Glutamatergic neuron (in vitro differentiated cells): ENCODE measurements around the gene EMILIN3. TPM values are rescaled to one million over a fixed set of nuclear protein-coding genes. Genes with fewer than 3 reads are reported as not detected.

ENCODE experiments used
- DNase-seq: peaks from one replicate; pipeline ENCODE4 v3.0.0; 2022
- H3K27ac Mint-ChIP-seq: one replicate; pipeline ENCODE4 v1.8.0; 2020; ENCODE audit warnings: mild to moderate bottlenecking, mixed read lengths, inconsistent platforms; ENCODE audit not compliant: unreplicated experiment
- H3K27me3 Mint-ChIP-seq: one replicate; pipeline ENCODE4 v1.8.0; 2020; ENCODE audit warnings: mild to moderate bottlenecking, moderate library complexity, mixed read lengths, inconsistent platforms; ENCODE audit not compliant: unreplicated experiment
- H3K36me3 Mint-ChIP-seq: one replicate; pipeline ENCODE4 v1.8.0; 2020; ENCODE audit warnings: mild to moderate bottlenecking, mixed read lengths, inconsistent platforms; ENCODE audit not compliant: unreplicated experiment
- H3K4me1 Mint-ChIP-seq: one replicate; pipeline ENCODE4 v1.8.0; 2020; ENCODE audit warnings: mild to moderate bottlenecking, low read depth, mixed read lengths, inconsistent platforms; ENCODE audit not compliant: unreplicated experiment
- H3K4me3 Mint-ChIP-seq: one replicate; pipeline ENCODE4 v1.8.0; 2020; ENCODE audit warnings: mild to moderate bottlenecking, mixed read lengths, inconsistent platforms; ENCODE audit not compliant: unreplicated experiment
- H3K9me3 Mint-ChIP-seq: one replicate; pipeline ENCODE4 v1.8.0; 2020; ENCODE audit warnings: mild to moderate bottlenecking, moderate library complexity, mixed read lengths, inconsistent platforms; ENCODE audit not compliant: unreplicated experiment
- total RNA-seq: library from RNA; stranded (reverse); fragmentation: NEBNext Ultra II Directional; extraction: Animal tissue kit (Norgen Biotek cat#: 25700); gene quantifications from one replicate; pipeline ENCODE4 v1.2.1, GENCODE V29; 2021; ENCODE audit not compliant: unreplicated experiment
- TF ChIP-seq, protein P1 (sequence below): fragments of 200-600 bp; sonication (generic); IDR thresholded peaks from one replicate; pipeline ENCODE4 v1.5.0; 2021; ENCODE audit not compliant: partially characterized antibody, unreplicated experiment

EMILIN3 gene
- total RNA-seq, 1 donor from 2014 or later, result not detected

DNA sequence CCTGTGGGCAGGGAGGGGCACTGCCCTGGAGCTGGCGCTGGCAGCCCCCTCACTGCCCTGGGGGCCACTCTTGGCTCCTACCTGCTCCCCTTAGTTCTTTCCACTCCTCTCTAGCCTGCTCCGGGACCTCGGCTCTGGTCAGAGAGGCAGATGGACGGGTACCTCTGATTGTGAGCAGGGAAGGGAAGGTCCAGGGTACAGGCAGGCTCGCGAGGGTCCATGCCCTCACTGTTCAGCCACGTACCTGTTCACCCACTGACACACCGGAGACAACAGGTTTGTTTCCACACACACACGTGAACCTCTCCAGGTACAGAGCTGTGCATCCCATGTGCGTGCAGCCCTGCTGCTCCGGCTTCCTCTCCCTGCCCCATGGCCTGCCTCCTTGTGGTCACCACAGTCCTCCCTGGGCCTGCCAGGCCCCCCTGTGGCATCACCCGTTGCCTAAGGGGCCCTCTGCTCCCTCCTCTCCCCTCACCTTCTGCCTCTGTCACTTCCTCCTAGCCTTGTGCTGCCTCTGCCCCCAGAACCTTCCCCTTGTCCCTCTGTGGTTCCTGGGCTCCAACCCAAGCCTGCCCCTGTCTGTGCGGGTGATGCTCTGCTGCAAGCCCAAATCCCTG is 2.3 kb downstream of the EMILIN3 start:
- Mint-ChIP-seq H3K4me3 (no peak overlapping the region), H3K36me3 (no peaks in the 10 kb centered on the region), H3K27me3 (peaks cover 15% of the 10 kb centered on the region), H3K9me3 (peaks cover 9% of the 10 kb centered on the region), H3K4me1 (no peaks in the 10 kb centered on the region), H3K27ac (no peak overlapping the region)
- TF ChIP-seq, protein P1, sequence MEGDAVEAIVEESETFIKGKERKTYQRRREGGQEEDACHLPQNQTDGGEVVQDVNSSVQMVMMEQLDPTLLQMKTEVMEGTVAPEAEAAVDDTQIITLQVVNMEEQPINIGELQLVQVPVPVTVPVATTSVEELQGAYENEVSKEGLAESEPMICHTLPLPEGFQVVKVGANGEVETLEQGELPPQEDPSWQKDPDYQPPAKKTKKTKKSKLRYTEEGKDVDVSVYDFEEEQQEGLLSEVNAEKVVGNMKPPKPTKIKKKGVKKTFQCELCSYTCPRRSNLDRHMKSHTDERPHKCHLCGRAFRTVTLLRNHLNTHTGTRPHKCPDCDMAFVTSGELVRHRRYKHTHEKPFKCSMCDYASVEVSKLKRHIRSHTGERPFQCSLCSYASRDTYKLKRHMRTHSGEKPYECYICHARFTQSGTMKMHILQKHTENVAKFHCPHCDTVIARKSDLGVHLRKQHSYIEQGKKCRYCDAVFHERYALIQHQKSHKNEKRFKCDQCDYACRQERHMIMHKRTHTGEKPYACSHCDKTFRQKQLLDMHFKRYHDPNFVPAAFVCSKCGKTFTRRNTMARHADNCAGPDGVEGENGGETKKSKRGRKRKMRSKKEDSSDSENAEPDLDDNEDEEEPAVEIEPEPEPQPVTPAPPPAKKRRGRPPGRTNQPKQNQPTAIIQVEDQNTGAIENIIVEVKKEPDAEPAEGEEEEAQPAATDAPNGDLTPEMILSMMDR, result no peak
- no peak for DNase-seq

DNA sequence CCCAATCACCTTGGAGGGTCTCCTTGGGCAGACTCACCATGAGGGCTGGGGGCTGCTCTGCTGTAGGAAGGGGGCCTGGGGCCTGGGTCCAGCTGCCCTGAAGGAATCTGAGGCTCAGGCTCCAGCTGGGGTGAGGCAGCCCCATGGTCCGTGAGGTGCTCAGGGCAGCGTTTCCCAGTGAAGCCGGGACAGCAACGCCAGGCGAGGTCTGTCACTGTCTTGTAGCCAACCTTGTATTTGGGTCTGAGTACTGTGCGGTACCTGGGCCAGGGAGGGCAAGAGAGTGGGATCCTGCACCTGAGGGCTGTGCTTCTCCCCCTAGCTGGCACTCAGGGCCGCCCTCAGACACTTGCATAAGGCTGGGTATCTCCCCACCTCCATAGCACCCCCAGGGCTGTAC is 3.0 kb downstream of the EMILIN3 start:
- Mint-ChIP-seq H3K27ac (no peak overlapping the region), H3K4me3 (no peak overlapping the region), H3K36me3 (no peaks in the 10 kb centered on the region), H3K27me3 (peaks cover 14% of the 10 kb centered on the region), H3K4me1 (no peaks in the 10 kb centered on the region), H3K9me3 (peaks cover 9% of the 10 kb centered on the region)
- TF ChIP-seq, protein P1, result no peak
- DNase-seq, result no peak

DNA sequence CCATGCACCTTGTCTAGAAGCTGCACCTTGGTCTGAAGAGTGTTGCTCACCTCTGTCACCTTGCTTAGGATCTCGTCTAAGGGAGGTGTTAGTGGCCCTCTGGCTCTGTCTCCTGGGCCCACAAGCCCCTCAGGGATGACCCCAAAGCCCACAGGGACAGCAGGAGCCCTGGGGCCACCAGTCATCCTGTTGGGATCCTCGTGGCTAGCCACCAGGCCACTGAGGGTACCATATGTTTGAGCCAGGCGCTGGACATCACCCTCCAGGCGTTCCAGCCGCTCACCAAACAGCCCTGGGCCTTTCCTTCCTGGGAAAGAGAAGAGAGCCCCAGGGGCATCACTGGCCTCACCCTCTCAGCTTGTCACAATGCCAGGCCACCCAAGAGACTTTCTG is 3.9 kb downstream of the EMILIN3 start:
- H3K4me1 Mint-ChIP-seq, result no peaks in the 10 kb centered on the region
- no peak for DNase-seq
- H3K4me3 Mint-ChIP-seq, result no peak overlapping the region
- peaks cover 14% of the 10 kb centered on the region for H3K27me3 Mint-ChIP-seq
- H3K9me3 Mint-ChIP-seq, result peaks cover 7% of the 10 kb centered on the region
- TF ChIP-seq, protein P1, result no peak
- H3K27ac Mint-ChIP-seq, result no peak overlapping the region
- H3K36me3 Mint-ChIP-seq, result no peaks in the 10 kb centered on the region

DNA sequence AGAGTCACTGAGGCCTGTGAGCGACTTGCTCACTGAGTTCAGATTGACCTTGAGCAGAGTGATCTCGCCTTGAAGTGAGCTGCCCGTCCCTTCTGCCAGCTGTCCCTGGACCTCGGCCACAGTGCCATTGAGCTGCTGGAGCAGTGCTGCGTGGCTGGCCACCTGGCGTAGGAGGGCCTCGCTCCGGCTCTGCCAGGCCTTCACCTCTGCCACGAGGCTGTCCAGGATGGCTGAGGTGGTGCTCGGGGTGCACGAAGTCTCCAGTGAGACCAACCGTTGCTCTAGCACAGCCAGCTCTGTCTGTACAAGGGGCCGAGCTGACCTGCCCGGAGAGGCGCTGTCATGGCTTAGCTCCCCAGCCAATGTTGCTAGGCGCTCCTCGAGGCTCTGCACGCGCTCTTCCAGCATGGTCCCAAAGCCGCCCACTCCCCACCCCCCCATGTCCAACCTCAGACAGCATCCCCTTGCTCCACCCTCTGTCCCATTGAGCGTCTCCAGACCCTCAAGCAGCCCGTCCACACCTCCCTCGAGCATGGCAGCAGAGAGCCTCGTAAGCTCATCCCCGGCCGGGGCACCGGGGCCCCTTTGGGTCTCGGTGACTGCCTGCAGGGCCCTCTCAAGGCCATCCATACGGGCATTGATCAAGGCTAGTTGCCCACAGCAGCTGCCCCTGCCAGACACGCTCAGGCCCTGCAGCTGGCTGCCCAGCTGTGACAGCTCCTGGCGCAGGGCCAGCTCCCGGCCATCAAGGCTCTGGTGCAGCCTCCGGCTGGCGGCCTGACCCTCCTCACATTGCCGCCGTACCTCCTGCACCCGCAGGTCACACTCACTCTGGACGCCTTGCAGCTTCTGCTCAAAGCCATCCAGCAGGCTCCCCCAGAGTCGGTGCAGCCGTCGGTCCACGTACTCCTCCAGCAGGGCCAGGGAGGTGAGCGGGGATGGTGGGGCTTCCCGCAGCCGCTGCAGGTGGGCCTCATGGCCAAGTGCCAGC is 4.6 kb downstream of the EMILIN3 start:
- H3K36me3 Mint-ChIP-seq, result no peaks in the 10 kb centered on the region
- peaks cover 10% of the 10 kb centered on the region for H3K27me3 Mint-ChIP-seq
- no peak for DNase-seq
- no peak overlapping the region for H3K4me3 Mint-ChIP-seq
- no peak overlapping the region for H3K27ac Mint-ChIP-seq
- H3K4me1 Mint-ChIP-seq, result no peaks in the 10 kb centered on the region
- TF ChIP-seq, protein P1, result no peak
- peaks cover 2% of the 10 kb centered on the region for H3K9me3 Mint-ChIP-seq
